SH-SY5Y (cell line): ENCODE results near the gene ACBD6.

Source experiments
- GATA2 ChIP-seq: IDR thresholded peaks from 2 replicates; pipeline ENCODE4 v1.6.1; 2011; ENCODE audit warnings: mild to moderate bottlenecking, low read depth, low read length
- GATA3 ChIP-seq: IDR thresholded peaks from 2 replicates; pipeline ENCODE4 v1.6.1; 2011; ENCODE audit warnings: low read depth, mild to moderate bottlenecking, low read length, moderate library complexity

Gene ACBD6

DNA sequence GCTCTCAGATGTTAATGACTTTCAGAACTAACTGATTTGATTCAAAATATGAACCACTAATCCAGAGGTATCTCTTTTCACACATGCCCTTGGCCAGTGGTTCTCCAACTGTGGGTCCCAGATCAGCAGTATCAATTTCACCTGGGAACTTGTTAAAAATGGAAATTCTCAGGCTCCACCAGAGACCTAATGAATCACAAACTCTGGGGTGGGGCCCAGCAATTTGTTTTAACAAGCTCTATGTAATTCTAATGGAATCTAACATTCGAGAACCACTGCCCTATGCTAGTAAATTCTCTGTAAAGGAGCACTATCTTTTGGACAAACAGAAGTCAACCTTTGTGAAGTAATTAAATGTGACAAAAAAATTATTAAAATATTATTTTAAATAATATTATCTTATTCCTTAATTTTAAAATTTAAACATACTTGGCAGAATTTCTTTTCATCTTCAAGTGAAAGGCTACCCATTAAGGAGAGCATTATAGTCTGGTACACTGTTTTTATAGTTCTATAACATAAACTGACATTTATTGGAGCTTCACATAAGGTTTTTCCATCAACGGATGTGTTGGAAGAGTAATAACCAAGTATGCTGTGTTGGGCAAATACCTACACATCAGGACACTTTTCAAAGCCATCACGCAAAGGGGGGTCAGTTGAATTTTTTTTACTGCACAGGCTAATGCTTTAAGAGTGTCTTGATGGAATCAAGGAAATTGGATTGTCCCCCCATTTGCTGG, 141.9 kb downstream of the ACBD6 start:
- no peak for TF ChIP-seq GATA2
- TF ChIP-seq GATA3: no peak

DNA sequence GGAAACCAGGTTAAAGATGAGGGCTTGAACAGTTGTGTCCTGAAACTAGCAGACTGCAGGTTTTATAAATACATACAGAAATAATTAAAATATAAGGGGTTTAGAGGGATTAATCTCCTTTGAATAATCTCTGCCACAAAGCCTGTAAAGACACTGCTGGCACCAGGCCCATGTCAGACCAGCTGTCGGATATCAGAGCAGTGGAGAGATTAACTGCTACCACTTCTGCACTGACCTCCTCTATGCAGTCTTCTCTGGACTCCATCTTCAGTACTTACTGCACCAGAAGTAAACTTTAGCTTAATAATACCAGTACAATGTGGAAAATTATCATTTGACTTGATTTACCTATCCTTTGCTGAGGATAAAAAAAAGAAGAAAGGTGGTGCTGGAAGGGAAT, 143.7 kb downstream of the ACBD6 start:
- TF ChIP-seq GATA3 (no peak), GATA2 (peak; percentile 69)

GRCh38 chr1:180353945-180354344, 148.4 kb downstream of the ACBD6 start:
- TF ChIP-seq GATA2 (0 out of 2 replicates have a peak, but pooled peaks have one; percentile 39), GATA3 (peak; percentile 39; the same call in 1 of the 2 replicates)

DNA sequence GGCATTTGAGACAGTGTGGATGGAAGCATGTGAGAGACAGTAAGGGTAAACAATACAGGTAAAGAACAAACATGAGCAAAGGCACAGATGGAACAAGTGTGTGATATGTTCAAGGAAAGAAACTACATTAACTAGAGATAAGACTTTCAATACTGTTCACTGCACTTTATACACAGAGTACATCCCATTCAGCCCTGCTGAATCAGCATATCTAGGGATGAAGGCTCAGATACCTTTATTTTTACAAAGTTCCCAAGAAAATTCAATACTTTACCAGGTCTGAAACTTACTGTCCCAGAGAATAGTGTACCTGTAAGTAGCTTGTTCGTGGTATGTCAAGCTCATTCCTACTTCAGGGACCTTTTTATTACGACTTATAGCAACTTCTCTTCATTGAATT, 149.8 kb downstream of the ACBD6 start:
- TF ChIP-seq GATA2 (no peak), GATA3 (no peak)

GRCh38 chr1:180352021-180352420, 150.4 kb downstream of the ACBD6 start:
- TF ChIP-seq GATA3 (no peak), GATA2 (no peak)

GRCh38 chr1:180345148-180345547, 157.2 kb downstream of the ACBD6 start:
- no peak for TF ChIP-seq GATA2
- no peak for TF ChIP-seq GATA3

GRCh38 chr1:180343921-180344769, 158.2 kb downstream of the ACBD6 start:
- TF ChIP-seq GATA3: no peak
- TF ChIP-seq GATA2: no peak

DNA sequence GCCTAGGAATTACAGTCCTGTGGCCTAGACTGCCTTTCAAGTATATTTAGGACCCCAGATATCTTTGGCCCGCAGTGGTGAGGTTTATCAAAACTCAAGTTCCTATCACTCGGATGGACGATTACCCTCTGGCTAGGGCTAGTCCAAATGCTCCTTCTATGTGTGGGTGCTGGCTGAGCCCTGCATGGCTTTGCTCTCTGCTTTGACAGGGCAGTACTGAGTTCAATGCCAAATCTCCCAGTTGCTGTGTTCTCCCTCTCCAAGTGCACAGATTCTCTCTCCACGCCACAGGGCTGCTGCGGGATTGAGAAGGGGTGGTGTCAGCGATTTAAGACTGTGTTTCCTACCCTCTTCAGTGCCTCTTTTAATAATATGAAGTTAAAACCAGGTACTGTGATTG, 175.3 kb downstream of the ACBD6 start:
- TF ChIP-seq GATA2: no peak
- no peak for TF ChIP-seq GATA3

GRCh38 chr1:180312926-180313325, 189.5 kb downstream of the ACBD6 start:
- TF ChIP-seq GATA3: no peak
- no peak for TF ChIP-seq GATA2

- no peak for TF ChIP-seq GATA2
These were observed 191.2 kb downstream of the ACBD6 start for GRCh38 chr1:180311011-180311730.

- TF ChIP-seq GATA3 (no peak), GATA2 (no peak)
These were observed 192.3 kb downstream of the ACBD6 start for GRCh38 chr1:180310095-180310494.

- TF ChIP-seq GATA3 (no peak), GATA2 (no peak)
These were observed 193.0 kb downstream of the ACBD6 start for GRCh38 chr1:180309338-180309737.

GRCh38 chr1:180301135-180301742, 201.1 kb downstream of the ACBD6 start:
- TF ChIP-seq GATA2 (no peak), GATA3 (no peak)
